Thyroid gland (tissue), 4 donors: Measurements from ENCODE around the gene UFSP1. TPM values are rescaled to one million over a fixed set of nuclear protein-coding genes. Genes with fewer than 3 reads are reported as not detected.

ENCODE experiments used
- DNase-seq, 2 donors: peaks; one replicate each; pipeline ENCODE4 v3.0.0-alpha.2; 2019
- H3K27ac ChIP-seq, 3 donors: fragments of 200-600 bp; sonication (generic); 1 replicate in 2 of 3; 2 replicates in 1 of 3; pipeline ENCODE4 v1.5.1; 2016 to 2019; ENCODE audit warnings: mild to moderate bottlenecking in 1 of 3, moderate library complexity in 1 of 3
- H3K27me3 ChIP-seq: fragments of 200-600 bp; sonication (generic); one replicate; pipeline ENCODE4 v1.5.1; 2019
- H3K36me3 ChIP-seq, 2 donors: fragments of 200-600 bp; sonication (generic); one replicate each; pipeline ENCODE4 v1.5.1; 2016 to 2019
- H3K4me1 ChIP-seq, 2 donors: fragments of 200-600 bp; sonication (generic); one replicate each; pipeline ENCODE4 v1.5.1; 2017 to 2019
- H3K4me3 ChIP-seq, 3 donors: fragments of 200-600 bp; sonication (generic); replicated peaks in 1 of 3; 1 replicate in 2 of 3; 2 replicates in 1 of 3; pipeline ENCODE4 v1.5.1; 2016; ENCODE audit warnings: mild to moderate bottlenecking in 1 of 3
- H3K9me3 ChIP-seq: fragments of 200-600 bp; sonication (generic); one replicate; pipeline ENCODE4 v1.5.1; 2017
- POLR2A ChIP-seq, 2 donors: fragments of 450-650 bp; IDR thresholded peaks; one replicate each; pipeline ENCODE4 v1.6.1; 2017; ENCODE audit warnings: antibody characterized with exemption in 2 of 2, mild to moderate bottlenecking in 2 of 2, moderate library complexity in 1 of 2
- WGBS, 2 donors: methylation state at CpG; one replicate each; pipeline ENCODE4 v1.1.5; 2017; 5-methylcytosine and 5-hydroxymethylcytosine counted together
- intact Hi-C: fragments of 100-400 bp; cut with DNase I; formaldehyde crosslinking; loops from one replicate; pipeline ENCODE4 v1.15.1; 2023
- total RNA-seq, 4 donors: library from RNA; depleted of rRNA; stranded (reverse); fragments of >200 nt; gene quantifications; one replicate each; pipeline ENCODE4 v1.2.3, GENCODE V29; 2016
- TF ChIP-seq, protein P1 (sequence below), 6 experiments: fragments of 200-600 bp in 3 of 6; fragments of 450-650 bp in 3 of 6; sonication (generic) in 3 of 6; IDR thresholded peaks; one replicate each; pipeline ENCODE4 v1.5.1; 2016 to 2019; ENCODE audit warnings: antibody characterized with exemption in 6 of 6, mild to moderate bottlenecking in 2 of 6, inconsistent platforms in 1 of 6, moderate library complexity in 1 of 6

The UFSP1 gene
- total RNA-seq, 4 donors from 2014 or later = 7.4 to 10.4 (median 8.9) TPM

- Histone ChIP-seq H3K36me3 (peaks cover 16% of the 10 kb centered on the region in 2 donors), H3K27ac (peak overlapping the region in 1 of 3 donors; percentile 92), H3K4me3 (no peak overlapping the region), H3K4me1 (peaks cover 32 to 47% of the 10 kb centered on the region in 2 donors), H3K9me3 (no peaks in the 10 kb centered on the region), H3K27me3 (peaks cover 7% of the 10 kb centered on the region)
- DNase-seq = no peak
- TF ChIP-seq POLR2A (IDR thresholded peaks at IDR 0.05) = no peak
- TF ChIP-seq, protein P1, sequence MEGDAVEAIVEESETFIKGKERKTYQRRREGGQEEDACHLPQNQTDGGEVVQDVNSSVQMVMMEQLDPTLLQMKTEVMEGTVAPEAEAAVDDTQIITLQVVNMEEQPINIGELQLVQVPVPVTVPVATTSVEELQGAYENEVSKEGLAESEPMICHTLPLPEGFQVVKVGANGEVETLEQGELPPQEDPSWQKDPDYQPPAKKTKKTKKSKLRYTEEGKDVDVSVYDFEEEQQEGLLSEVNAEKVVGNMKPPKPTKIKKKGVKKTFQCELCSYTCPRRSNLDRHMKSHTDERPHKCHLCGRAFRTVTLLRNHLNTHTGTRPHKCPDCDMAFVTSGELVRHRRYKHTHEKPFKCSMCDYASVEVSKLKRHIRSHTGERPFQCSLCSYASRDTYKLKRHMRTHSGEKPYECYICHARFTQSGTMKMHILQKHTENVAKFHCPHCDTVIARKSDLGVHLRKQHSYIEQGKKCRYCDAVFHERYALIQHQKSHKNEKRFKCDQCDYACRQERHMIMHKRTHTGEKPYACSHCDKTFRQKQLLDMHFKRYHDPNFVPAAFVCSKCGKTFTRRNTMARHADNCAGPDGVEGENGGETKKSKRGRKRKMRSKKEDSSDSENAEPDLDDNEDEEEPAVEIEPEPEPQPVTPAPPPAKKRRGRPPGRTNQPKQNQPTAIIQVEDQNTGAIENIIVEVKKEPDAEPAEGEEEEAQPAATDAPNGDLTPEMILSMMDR (IDR thresholded peaks at IDR 0.05) = no peak
- intact Hi-C loops = loop anchor here (10.0 kb wide), 1 partner anchor 273 kb away; the partner anchor contains the start of gene VGF
- WGBS, 2 donors = 73 to 82% methylated on average over 8 of the region's 8 CpGs
These were observed 2.2 kb upstream of the UFSP1 start for GRCh38 chr7:100891568-100892247.

DNA sequence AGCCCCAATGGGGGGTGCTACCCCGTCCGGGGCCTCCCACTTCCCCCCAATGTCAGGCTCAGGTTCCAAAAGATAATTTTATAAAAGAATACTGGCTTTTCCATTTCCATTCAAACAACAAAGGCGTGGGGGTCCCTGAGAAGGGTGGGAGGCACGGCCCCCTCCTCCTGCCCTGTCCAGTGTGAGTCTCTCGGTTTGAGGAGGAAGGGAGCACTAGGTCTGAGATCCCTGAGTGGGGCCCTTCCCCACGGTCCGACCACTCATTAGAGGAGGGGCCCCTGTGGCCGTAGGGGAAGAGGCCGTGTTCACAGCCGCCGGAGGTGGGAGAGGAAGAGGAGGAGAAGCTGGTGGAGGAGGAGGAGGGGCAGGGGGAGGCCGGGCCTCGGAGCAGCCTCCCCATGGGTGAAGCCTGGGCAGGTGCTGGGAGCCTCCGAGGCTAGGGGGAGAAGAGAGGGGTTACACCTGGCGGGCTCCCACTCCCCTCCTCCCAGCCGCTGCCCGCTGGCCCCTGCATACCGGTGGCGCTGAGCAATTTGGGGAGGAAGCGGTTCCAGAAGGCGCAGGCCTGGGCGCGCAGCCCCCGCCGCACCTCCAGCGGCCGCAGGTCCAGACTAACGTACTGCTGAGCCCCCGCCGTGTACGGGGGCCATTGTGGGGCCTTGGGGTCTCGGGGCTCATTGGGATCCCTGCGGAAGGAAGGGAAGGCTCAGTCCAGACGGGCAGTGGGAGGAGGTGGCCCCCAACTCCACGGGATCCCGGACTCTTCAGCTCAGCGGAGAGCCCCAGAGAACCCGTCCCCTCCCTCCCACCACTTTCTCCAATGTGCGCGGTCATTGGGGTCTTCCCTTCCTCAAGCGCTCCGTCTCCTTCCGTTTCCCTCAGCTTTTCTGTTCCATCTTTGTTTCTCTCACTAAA lies 1.4 kb upstream of the UFSP1 start:
- H3K4me3 ChIP-seq = peak overlapping the region in 2 of 3 donors; percentile 8 to 62
- peak in 1 of 2 donors; percentile 35 for DNase-seq
- H3K4me1 ChIP-seq = peaks cover 24 to 39% of the 10 kb centered on the region in 2 donors
- peaks cover under 1% of the 10 kb centered on the region for H3K27me3 ChIP-seq
- H3K9me3 ChIP-seq = no peaks in the 10 kb centered on the region
- H3K36me3 ChIP-seq = peaks cover 24% of the 10 kb centered on the region in 2 donors
- intact Hi-C loops = loop anchor here (10.0 kb wide), 1 partner anchor 274 kb away; the partner anchor contains the start of gene VGF
- 13 to 14% methylated on average over 27 to 43 of the region's 43 CpGs for WGBS, 2 donors
- no peak for TF ChIP-seq POLR2A (IDR thresholded peaks at IDR 0.05)
- TF ChIP-seq, protein P1 (IDR thresholded peaks at IDR 0.05) = no peak
- H3K27ac ChIP-seq = peak overlapping the region; percentile 88 to 97 (median 92)

DNA sequence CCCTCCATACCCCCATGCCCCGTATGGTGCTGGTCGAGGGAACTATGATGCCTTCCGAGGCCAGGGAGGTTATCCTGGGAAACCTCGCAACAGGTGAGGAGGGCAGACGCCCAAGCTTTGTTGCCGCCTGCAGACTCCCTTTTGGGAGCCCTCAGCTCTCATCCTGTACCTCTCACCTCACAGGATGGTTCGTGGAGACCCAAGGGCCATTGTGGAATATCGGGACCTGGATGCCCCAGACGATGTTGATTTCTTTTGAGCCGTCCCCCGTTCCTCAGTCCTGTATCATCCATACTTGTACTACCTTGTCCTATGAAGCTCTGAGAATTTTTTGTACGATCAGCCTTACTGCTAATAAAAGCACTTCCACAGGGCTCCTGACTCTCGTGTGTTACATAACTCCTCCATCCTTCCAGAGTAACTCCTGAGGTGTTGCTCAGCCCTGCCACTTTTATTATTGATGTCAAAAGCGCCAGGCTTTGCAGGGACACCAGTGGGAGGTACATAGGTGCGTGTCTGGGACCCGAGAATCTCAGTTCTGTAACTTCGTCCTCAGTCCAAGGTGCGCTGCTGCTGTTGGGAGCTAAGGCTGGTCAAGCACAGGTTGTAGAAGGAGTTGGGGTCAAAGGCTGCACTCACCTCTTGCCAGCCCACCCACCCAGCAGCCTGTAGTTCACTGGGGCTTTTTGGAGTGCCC lies 1.1 kb downstream of the UFSP1 start:
- Histone ChIP-seq H3K4me3 (peak overlapping the region in 1 of 3 donors; percentile 62), H3K36me3 (peaks cover 49% of the 10 kb centered on the region in 2 donors)
- intact Hi-C loops = no loop called here

GRCh38 chr7:100887516-100888290 lies 1.8 kb downstream of the UFSP1 start:
- no peak overlapping the region for H3K27ac ChIP-seq
- no peak for DNase-seq

More for the DNA sequence above, 1.1 kb downstream of the UFSP1 start:
- Histone ChIP-seq H3K9me3 (no peaks in the 10 kb centered on the region), H3K27me3 (no peaks in the 10 kb centered on the region), H3K4me1 (peaks cover 17 to 21% of the 10 kb centered on the region in 2 donors), H3K27ac (no peak overlapping the region)
- WGBS, 2 donors = 86% methylated on average over 18 of the region's 18 CpGs
- TF ChIP-seq, protein P1 (IDR thresholded peaks at IDR 0.05) = no peak
- TF ChIP-seq POLR2A (IDR thresholded peaks at IDR 0.05) = no peak
- no peak for DNase-seq

More at GRCh38 chr7:100887516-100888290, 1.8 kb downstream of the UFSP1 start:
- Histone ChIP-seq H3K4me3 (no peak overlapping the region), H3K36me3 (peaks cover 56% of the 10 kb centered on the region in 2 donors), H3K9me3 (no peaks in the 10 kb centered on the region), H3K27me3 (no peaks in the 10 kb centered on the region), H3K4me1 (peaks cover 17 to 21% of the 10 kb centered on the region in 2 donors)
- WGBS, 2 donors = 67 to 79% methylated on average over 21 of the region's 21 CpGs
- no peak for TF ChIP-seq POLR2A (IDR thresholded peaks at IDR 0.05)
- TF ChIP-seq, protein P1 (IDR thresholded peaks at IDR 0.05) = no peak
- intact Hi-C loops = no loop called here
